ENCODE results near the gene ZNF446.

GRCh38 chr19:58468216-58468839 lies 7.8 kb upstream of the ZNF446 start:
- TF ChIP-seq CTCF (IDR thresholded peaks at IDR 0.05; ENCODE audit: low read depth, low read length, poor library complexity, severe bottlenecking) (no peak), EZH2phosphoT487 (IDR thresholded peaks at IDR 0.05; ENCODE audit: borderline replicate concordance, low read length) (no peak)

Data from DOHH2 (cell line).